GM18870 (cell line): Measurements from ENCODE around the gene HOXC5.

Experiments used
- ATAC-seq: cut with Tn5 transposase; IDR thresholded peaks from one replicate; pipeline ENCODE4 v1.9.1; 2021; ENCODE audit warnings: moderate library complexity; ENCODE audit not compliant: unreplicated experiment

The HOXC5 gene

GRCh38 chr12:53995378-53996239 lies 37.2 kb upstream of the HOXC5 start:
- ATAC-seq = no peak

DNA sequence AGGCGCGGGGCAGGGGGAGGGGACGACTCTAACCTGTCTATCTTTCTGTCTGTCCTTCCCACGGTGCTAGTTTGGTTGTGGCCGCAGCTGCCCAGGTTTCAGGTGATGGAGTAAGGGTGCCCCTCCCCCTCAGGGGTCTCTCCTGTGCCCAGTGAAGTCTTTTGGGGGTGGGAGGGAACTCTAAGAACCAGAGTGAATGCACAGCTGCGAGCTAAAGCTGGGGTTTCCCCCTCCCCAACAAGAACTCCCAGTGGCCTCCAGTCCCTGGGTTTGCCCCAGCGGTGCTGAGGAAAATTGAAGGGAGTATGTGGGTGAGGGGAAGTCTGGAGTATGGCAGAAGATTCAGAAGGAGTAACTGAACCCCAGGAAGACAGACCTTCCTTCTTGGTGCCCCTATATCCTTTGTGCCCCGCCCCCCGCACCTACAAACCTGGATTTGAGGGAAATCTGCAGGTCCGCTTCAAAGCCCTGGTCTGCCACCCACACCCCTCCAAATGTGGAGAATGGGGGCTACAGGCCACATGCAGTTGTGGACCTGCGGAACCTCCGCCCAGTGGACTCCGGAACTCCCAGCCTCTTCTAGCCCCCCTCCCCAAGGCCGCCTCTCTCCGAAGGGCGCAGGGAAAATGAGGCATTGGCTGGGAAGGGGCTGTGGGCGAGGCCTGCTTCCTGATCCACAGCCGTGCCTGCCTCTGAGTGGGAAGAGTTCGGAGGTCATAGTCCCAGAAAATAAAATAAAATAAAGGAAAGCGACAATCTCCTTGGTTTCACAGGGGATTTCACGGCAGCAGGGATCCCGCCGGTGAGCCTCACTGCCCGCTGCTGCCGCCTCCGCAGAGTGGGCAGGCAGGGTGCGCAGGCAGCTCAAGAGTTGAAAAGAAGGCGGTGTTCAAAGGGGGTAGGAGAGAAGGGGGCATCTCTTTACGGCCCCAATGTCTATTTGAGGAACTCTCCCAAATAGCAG lies 36.3 kb upstream of the HOXC5 start:
- no peak for ATAC-seq

DNA sequence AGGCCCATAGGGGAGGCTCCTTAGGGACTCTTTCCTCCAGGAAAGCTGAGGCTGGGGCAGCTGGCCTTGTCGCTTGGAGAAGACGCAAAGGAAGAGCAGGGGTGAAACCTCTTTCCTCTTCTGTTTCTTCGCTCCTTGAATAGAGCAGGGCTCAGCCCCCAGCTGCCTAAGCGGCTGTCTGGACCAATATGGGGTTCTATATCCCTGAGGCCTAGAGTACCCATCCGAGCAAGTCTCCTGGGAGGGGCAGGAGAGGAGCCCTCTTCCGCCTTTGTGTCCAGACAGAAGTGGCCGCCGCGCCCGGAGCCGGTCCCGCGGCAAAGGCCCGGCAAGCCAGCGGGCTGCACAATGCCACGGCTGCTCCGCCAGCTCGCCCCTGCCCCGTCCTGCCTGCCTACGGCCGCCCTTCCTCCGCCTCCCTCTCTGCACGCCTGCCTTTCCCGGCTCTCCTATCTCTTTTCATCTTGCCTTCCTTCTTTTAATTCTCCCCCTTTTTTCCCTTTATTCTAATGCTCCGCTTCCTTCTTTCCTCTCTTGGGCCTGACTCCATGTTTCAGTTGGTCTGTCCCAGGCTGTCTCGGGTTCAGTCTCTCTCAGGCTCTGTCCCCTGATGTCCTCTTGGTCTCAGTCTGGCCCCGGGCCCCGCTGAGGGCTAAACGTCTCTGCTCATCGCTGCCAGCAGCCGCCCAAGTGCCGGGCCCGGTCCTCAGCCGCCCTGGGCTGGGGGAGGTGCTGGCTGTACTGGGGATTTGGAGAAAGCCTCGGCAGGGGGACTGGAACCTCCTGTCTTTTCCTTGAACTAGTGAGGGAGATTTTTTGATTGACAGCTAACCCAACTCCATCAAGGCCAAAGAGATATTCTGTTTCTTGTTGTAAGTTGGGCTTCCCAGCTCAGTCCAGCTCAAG lies 35.4 kb upstream of the HOXC5 start:
- ATAC-seq = no peak

DNA sequence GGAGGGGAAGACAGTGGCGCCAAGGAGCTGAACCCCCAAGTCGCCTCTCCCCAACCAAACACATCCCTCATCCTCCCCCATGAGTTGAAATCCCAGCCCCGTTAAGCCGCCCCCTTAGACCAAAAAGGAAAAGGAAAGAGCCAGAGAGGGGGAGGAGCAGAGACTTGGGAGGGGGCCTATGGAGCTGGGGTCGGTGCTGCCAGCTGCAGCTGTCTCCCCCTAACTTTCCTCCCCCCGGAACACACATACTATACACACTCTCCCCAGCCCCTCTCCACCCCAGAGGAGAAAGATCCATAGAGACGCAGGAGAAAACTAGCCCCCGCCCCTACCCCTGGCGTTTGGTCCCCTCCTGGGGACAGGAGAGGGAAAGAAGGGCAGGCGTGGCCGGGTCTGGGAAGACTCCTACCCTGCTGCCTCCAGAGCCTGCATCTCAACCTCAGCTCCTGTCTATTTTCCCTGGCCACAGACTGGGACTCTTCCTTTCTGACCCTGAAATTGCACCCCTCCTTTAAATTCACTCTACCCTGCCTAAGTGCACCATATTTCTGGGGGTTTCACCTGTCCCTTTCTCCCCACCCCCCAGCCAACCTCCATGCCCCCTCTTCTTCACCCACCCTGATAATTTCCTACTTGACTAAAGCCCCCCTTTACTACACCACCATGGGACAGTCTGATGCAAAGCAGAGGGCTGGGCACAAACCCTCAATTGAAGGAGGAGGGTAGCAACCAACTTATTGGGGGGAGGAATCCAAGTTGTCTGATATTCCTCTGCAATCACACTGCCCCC lies 34.5 kb upstream of the HOXC5 start:
- no peak for ATAC-seq

DNA sequence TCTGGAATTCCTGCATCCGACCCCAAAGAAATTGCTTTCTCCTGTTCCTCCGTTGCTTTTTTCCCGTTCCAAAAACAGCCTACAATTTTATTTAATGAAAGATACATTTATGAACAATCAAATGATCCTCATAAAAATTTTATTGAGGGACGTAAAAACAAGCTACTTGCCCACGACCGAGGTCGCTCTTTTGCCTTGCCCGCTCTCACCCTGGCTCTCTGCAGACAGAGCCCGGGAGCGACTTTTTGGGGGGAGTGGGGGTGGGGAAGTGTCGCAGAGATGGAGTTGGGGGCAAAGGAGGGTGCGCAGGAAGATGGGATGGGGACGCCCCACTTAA lies 34.0 kb upstream of the HOXC5 start:
- ATAC-seq = no peak

DNA sequence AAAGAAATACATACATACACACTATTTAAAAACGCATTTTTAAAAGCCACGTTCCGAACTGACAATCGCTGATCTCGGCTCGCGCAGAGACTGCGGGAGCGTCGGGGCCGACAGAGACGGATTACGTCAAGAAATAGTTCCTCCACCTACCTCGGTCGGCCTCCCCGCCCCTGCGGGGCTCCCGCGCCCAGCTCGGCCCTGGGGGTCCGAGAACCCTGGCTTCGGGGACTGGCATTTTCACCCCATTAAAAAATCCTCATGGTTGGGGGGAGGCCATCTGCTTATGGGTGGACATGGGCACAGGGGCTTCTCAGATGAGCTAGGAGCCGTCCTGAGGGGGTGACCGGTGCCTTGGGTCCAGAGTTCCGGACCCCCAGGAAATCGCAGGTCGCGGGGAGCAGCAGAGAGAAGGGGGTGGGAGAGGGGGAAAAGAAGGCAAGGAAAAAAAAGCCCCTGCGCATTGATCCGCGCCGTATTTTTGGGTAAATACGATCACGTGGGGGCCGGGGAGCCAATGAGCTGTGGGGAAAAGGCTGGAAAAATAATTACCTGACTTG lies 33.2 kb upstream of the HOXC5 start:
- ATAC-seq = no peak

GRCh38 chr12:54000116-54001114 lies 32.4 kb upstream of the HOXC5 start, which contains the start of gene HOXC9:
HOXC9 (plus strand) TSS chr12:54000161; CDS start chr12:54000189, 28 bp downstream.
- no peak for ATAC-seq

GRCh38 chr12:54001283-54002187 lies 31.3 kb upstream of the HOXC5 start:
- no peak for ATAC-seq

DNA sequence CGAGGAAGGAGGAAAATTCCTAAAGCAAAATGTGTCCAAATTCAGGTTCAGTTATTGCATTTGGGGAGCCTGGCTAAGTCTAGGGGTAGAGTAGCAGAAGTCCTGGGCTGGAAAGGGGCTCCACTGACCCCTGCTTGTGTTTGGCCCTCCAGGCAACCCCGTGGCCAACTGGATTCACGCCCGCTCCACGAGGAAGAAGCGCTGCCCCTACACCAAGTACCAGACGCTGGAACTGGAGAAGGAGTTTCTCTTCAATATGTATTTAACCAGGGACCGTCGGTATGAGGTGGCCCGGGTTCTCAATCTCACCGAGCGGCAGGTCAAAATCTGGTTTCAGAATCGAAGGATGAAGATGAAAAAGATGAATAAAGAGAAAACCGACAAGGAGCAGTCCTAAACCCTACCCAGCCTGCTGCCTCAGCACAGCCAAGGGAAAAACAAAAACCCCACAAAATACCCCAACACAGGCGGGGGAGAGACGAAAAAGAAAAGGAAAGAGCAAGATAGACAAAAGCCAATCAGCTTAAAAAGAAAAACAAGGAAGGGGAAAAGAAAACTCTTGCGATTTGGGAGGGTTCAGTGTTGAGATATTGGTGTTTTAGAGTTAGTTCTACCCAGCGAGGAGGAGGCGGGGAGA lies 30.5 kb upstream of the HOXC5 start:
- ATAC-seq = no peak

DNA sequence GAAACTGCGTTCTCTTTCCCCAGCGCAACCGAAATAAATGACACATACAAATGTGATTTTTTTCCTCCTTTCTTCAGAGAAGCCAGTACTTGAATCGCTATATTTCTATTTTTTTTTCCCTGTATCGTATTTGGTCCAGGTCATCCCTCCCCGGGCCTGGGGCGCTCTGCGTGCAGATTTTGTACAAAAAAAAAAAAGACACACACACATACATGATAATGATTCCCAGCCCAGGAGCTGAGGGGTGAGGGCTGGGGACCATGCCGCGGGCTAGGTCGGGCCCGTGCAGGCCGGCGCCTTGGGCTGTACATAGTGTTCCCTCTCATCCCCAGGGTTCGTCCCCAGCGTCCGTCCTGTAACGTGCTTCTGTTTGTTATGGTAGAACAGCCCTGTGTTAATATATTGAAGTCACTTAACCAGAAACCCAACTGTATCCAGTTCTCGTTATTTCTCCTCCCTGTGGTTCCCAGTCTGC lies 29.9 kb upstream of the HOXC5 start:
- ATAC-seq = no peak

DNA sequence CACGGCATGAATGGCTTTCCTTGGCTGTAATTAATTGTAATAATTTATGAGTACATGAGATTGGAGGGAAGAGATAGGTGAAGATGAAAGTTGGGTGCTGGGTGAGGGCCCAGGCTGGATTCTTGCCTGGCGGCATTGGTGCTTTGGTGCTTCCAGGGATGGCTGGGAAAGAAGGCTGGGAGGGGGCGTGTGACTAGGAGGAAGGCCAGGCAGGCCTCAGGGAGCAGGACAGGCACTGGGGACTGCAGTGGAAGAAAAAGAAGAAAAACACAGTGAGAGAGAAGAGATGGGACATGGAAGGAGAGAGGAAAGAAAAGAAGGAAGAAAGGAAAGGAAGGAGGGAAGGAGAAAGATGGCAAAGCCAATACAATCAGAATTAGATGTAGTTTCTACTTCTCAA lies 29.2 kb upstream of the HOXC5 start:
- ATAC-seq = no peak

- no peak for ATAC-seq
Measured at GRCh38 chr12:54004063-54004840, 28.6 kb upstream of the HOXC5 start.

DNA sequence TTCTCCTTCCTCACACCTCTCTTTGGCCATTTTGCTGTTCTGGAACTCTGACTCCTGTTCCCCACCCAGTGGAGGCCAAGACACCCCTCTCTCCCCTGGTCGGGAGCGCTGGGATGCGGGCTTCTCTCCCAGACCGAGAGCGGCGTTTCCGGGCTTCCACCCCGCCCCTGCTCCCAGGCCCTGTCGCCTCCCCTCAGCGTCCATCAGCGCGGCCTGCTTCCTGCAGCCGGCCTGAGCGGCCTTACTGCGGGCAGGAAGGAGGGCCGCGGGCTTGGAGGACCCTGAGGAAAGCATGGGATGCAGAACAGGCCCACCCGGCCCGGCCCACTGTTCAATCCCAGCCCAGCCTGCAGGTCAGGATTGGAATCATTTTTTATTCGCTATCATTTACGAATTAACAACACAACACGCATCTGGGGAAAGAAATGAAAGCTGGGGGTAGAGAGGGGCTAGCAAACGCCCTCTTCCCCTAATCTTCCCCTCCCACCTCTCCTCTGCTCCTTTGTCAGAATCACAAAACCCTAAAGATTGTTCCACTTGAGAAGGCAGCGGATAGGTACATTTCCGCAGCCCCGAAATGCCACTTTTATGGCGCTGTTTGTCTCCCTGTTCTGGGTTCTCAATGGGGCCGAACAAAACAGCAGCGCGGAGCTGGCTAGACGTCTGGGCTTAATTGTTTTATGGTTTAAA lies 27.9 kb upstream of the HOXC5 start:
- ATAC-seq = no peak

GRCh38 chr12:54005531-54005852 lies 27.4 kb upstream of the HOXC5 start:
- ATAC-seq = no peak

DNA sequence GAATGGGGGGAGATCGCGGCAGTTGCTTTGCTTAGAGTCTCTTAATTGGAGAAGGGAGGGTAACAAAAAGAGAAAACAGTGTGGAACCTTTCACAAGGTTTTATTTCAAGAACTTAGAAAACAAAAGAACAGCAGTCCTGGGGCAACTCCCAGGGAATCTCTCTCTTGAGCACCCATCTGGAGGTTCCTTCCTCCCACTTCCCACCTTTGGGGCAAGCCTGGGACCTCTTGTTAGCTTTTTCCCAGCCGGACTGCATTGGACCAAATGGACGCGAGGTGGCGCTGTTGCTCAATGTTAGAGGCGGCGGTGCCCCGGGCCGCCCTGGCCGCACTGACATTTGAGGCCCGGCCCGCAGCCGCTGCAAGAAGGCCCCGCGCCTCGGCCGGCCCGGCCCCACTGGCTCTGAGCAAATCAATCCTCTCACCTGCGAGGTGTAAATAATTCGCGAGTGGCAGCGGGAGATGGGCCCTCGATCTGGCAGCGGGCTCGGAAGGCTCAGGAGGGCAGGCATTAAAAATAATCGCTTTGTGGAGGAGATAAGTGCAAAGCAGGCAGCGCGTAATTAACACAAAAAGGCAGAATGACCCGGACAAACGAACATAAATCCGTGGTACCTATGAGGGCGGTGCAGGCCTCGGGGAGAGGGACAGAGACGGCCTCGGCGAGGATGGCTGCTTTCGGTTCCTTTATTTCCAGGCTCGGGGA lies 26.8 kb upstream of the HOXC5 start:
- ATAC-seq = no peak
